C4-2B (cell line): ENCODE results near the gene HES6.

Experiments
- CTCF ChIP-seq: fragments of 450-650 bp; conservative IDR thresholded peaks from 2 replicates; pipeline ENCODE4 v1.5.1; 2017; ENCODE audit warnings: mild to moderate bottlenecking
- ZFX ChIP-seq: fragments of 450-650 bp; IDR thresholded peaks from 2 replicates; pipeline ENCODE4 v1.6.1; 2017

DNA sequence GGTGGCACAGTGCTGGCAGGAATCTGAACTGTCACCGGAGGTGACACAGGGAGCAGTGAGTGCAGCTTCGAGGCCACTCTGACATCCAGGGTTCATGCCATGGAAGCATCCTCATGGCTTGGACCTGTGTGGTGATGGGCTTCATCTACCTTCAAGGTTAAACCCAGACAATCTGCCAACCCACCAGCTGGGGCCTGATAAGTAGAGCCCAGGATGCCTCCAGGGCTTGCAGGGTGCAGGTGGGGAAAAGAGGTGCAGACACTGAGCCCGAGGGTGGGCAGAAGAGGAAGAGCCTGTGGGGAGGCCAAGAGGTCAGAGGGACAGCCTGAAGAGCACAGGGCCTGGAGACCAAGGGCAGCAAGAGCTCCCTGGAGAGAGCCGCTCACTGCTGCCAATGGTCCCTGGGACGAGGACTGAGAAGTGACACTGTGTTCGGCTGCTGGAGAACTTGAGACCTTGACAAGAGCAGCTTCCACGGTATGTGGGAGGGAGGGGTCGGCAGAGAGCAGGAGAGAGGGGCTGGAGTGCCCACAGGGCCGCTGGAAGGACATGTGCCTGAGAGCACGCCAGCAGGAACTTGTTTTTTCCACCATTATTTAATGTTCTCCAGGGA is 8.1 kb upstream of the HES6 start:
- TF ChIP-seq CTCF (no peak), ZFX (no peak)
